Upper lobe of left lung (tissue), 4 donors: ENCODE data around the gene SPOCD1.

ENCODE experiments used
- CTCF ChIP-seq, 6 experiments: fragments of 450-650 bp in 4 of 6; fragments of 200-600 bp in 2 of 6; sonication (generic) in 2 of 6; IDR thresholded peaks; one replicate each; pipeline ENCODE4 v1.5.1; 2016 to 2019; ENCODE audit warnings: antibody characterized with exemption in 6 of 6
- EP300 ChIP-seq, 4 donors: sonication (generic); formaldehyde crosslinking; IDR thresholded peaks; one replicate each; pipeline ENCODE4 v1.5.1; 2017; ENCODE audit warnings: antibody characterized with exemption in 4 of 4, control low read depth in 2 of 4
- POLR2AphosphoS5 ChIP-seq, 2 donors: sonication (generic); formaldehyde crosslinking; IDR thresholded peaks; one replicate each; pipeline ENCODE4 v1.5.1; 2017; ENCODE audit warnings: antibody characterized with exemption in 2 of 2

GRCh38 chr1:31748365-31748764 is 67.5 kb downstream of the SPOCD1 start:
- no peak for TF ChIP-seq CTCF (IDR thresholded peaks at IDR 0.05)
- no peak for TF ChIP-seq POLR2AphosphoS5 (IDR thresholded peaks at IDR 0.05)
- no peak for TF ChIP-seq EP300 (IDR thresholded peaks at IDR 0.05)
